ENCODE data around the gene ZYX.
"Not testable (repeated sequence)": the region's sequence is repeated elsewhere in the genome, so short reads cannot be mapped to it uniquely, and the experiment has no call there.

The ZYX gene

DNA sequence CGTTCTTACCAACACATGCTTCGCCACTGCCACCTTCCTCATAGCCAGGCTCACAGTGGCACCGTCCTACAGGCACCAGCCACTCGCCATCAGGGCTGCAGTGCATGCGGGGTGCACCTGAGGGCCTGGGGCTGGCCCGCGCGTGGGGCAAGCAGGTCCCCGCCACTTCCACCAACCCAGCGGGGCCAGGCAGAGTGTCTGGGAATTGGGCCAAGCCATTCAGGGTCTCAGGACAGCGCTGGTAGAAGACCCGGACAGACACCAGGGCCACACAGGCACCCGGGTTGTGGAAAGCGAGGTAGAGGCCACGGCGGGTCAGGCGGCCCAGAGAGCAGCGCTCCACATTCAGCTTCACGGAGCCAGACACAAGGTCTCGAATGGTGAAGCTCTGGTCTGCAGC lies 18.5 kb downstream of the ZYX start:
- DNase-seq, result no peak

DNA sequence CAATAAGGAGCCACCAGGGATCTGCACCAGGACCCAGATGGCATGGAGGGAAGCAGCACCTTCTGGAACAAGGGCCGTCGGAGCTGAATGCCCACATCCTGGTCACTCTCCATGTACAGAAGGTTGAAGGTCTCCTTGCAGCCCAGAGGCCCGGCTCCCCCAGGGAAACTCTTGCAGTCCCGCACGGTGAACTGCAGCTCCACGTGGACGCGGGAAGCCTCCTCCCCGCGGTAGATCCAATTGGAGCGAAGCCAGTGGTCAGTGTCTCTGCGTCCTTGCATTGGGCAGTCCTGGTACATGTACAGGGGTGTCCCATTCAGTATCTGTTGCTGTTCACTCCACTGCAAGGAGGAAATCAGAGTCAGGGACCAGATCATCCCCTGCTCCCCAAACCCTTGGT lies 20.1 kb downstream of the ZYX start:
- DNase-seq, result no peak

GRCh38 chr7:143402233-143402632 lies 21.1 kb downstream of the ZYX start:
- DNase-seq, result not testable (repeated sequence)

DNA sequence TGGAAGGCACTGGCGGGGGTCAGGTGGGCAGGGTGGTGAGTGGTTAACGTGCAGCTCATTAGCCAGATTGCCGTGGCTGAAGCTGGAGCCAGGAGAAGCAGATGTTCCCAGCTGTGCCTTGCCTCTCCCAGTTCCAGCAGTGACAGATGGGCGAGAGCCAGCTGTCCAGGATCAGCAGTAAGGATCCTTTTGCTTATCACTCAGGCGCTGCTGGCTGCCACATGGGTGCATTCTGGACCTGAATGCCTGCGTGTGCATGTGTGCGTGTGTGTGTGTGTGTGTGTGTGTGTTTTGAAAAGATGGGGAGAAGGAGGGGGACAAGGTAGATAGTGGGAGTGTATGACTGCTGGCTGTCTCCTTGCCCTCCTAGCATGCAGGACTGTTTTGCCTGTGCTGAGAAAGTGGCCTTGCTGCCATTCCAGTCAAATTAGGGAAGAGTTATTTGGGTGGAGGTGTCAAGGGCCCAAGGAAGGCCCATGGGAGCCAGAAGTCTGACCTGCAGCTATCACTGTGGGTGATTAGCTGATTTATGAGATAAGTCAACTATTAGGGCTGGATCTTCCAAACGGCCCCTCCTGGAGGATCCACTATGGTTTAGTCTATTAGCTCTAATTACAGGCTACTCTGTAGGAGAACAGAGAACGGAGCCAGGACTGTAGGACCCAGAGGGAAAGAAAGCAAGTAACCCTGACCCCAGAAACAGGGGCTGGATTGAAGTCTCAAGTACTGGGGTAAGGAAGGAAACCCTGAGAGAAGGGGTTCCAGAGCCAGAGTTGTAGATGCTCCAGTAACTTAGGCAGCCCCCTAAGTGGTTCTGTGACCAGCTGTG lies 24.2 kb downstream of the ZYX start:
- no peak for DNase-seq

DNA sequence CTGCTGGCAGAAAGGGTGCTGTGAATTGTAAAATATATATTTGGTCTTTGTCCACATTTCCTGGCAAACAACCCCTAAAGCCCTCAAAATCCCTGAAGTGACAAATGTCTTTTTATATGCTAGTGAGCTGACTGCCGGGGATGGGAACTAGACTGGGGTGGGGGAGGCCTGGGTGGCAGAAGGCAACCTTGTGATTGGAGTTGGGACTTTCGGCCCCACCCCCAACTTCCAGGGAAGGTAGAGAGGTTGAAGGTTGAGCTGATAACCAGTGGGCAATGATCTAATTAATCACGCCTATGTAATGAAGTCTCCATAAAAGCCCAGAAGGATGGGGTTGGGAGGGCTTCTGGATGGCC lies 24.8 kb downstream of the ZYX start:
- DNase-seq, result no peak

DNA sequence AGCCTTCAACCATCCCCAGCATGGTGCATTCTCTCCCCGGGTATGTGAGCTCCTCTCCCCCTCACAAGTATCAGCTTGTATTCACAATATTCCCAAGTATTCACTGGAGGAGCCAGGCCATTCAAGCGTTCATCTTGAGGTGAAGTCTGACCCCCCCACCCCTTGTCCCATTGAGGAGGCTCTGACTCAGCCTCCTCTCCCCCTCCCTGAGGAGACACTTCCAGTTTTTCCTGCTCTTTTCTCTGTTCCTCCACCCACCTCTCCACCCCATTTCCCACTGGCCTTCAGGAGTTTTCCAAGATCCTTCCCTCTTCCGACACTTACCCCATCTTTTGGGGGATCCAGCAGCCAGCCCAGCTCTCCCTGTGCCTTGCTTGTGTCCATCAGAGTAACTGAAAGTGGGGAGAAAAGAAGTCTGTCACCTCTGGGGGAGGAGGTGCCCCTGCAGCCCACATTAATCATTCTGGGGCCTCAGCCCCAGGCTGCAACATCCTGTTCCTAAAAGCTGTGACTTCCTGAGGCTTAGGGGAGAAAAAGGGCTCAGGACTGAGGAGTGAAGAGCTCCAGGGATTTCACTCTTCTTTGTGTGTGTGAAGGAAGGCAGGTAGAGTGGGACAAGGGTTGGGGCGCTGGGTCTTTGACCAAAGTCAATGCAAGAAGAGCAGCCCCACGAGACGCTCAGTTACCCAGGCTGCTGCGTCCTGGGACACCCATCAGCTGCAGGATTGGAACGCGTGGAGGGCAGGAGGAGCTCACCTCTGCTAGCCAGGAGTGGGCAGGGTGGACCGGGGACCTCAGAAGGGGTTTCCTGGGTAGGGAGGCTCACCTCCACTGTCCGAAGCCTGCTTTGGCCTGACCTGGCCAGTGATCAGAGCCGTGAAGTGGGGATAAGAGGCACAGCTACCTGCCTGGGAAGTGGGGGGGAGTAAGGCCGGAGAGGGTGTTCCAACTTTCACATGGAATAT lies 26.4 kb downstream of the ZYX start:
- DNase-seq, result peak; percentile 61

GRCh38 chr7:143408252-143408685 lies 27.1 kb downstream of the ZYX start:
- DNase-seq, result no peak

DNA sequence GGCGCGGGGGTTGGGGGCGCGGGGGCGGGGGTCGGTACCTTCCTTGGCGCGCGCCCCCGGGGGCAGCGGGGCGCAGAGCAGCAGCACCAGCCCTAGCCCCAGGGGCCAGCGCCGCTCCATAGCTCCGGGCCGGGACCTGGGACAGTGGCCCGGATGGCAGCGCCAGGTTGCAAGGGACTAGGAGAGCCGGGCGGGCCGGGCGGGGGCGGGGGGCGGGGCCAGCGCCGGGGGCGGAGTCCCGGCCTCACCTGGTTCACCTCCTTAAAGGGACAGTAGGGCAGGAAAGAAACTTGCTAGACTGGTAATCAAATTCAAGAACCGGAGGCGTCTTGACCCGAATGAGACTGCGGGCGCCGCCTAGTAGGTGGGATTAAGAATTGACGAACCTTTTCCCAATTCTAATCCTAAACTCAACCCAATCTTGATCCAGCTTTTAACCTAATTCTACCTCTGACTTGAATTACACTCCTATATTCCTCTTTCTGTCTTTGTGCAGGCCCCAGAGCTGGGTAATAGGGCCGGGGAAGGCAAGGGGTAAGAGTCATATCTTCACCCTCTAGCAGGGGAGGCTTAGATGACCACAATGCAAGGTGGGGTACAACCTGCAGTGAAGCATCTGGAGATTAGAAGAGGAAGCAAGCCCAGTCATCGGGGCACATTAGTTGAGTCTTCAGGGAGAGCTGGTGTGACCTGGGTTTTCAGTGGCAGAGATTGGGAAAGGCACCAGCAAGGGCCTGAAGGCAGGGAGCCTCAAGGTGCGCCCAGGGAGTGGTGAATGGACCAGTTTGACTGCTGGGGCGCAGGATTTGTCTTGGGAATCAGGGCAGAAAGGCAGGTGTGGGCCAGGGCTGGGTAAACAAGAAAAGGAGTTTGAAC lies 27.8 kb downstream of the ZYX start, which contains the start of gene EPHA1:
TSS of gene EPHA1 (minus strand) at position 171 of the 876 bp plus-strand sequence. CDS start at position 120, 51 bp downstream.
- peak; percentile 77 for DNase-seq

DNA sequence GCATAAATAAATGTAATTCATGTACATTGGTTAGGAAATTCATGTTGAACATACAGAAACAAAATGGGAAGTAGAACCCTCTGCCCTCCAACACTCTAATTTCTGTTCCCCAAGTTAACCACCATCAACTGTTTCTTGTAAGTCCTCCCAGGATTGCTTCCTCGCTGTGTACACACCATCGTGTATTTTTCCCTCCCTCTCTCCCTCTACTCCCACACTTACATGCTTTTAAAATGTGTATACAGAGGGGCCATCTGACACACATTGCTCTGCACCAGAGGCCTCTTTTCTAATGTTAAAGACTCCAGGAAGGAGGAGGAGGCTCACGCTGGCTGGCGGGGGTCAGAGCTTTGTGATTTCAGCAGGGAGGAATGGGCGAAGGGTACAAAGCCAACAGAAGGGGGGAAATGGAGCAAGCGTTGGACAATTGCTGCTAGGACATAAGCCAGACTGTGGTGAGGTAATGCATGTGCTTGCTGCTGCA lies 29.4 kb downstream of the ZYX start:
- DNase-seq, result no peak

GRCh38 chr7:143411976-143412708 lies 31.0 kb downstream of the ZYX start:
- no peak for DNase-seq

DNA sequence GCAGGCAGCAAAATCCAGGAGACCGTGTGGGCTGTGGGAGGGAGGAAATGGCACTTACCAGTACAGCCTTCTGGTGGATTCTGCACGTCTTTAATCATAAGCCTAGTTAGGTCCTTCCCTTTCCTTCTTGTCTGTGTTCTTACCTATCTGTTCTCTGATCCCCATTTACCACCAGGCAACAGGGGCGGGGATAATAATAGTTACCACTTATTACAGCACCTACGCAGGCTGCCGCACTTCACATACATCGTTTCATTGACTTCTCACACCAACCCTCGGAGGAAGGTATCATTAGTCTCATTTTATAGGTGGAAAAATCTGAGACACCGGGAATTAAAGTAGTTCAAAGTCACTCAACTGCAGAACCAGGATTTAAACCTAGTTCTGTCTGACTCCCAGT lies 32.0 kb downstream of the ZYX start:
- no peak for DNase-seq

GRCh38 chr7:143415209-143415608 lies 34.1 kb downstream of the ZYX start:
- not testable (repeated sequence) for DNase-seq

DNA sequence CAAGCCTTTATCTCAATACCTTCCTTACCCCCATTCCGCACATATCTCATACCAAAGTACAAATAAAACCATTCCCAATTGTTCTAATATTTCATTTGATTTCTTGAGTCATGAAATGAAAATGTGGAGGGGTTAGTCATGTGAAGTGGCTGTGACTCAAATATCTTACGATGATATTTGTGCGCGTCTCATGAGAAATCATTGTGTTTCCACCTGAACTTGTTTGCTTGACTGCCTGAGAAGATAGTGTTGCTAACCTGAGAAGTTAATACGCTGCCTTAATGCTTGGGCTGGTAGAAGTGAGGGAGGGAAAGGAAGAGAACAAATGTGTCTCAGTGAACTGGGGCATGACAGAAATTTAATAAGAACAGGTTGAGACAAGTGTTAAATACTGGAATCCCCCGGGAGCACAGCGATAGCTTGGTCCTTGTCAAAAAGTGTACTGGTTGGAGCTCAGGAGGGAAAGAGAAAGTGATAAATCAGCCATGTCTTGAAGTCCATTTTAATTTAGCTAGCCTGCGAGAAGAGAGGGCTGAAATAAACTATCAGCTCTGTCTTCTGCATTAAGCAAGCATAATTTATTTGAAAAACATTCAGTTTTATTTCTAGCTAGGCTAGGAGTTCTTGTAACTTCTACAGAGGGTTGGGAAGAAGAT lies 34.7 kb downstream of the ZYX start:
- no peak for DNase-seq

GRCh38 chr7:143416565-143417149 lies 35.5 kb downstream of the ZYX start:
- peak; percentile 71 for DNase-seq

DNA sequence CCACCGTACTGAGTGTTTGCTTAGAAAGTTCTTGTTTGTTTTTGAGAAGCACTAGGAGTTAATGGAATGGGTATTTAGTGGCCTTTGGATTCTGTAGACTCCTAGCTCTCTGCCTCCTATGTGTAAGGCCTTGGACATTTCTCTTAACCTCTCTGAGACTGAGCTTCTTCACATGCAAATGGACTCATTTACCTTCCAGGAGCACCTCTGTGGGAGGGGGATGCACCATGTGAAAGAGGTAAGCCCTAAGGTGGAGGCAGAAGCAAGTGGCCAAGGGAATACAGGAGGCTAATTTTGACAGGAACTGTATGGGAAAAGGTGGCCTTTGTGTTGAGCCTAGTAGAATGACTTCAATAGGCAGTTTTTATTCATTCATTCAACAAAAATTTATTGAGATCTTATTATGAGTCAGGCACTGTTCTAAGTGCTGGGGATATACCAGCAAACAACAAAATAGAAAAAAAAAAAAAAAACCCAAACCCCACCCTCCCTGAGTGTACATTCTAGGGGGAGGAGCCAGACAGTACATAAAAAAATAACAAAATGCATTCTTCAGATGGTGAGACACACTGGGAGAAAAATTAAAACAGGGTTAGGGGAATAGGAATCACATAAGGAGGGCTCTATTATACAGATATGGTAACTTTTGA lies 36.7 kb downstream of the ZYX start:
- DNase-seq, result no peak

GRCh38 chr7:143418681-143419458 lies 37.7 kb downstream of the ZYX start:
- DNase-seq, result no peak

DNA sequence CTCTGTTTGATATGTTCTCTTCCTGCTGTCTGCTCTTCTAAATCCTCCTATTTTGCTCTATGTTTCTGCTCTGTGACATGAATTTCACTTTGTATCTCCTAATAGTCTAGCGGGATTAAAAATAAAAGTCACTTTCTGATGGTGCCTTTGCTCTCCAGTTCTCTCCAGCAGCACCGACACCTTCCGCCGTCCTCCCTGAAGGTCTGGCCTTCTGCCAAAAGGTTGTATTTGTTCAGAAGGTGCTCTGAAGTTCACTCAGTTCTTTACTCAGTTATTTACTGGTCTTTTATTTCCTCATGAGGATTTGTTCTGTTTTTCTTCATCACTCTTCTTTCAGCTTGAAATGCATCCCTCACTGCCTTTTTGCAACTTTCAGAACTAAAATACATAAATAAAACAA lies 38.7 kb downstream of the ZYX start:
- no peak for DNase-seq

DNA sequence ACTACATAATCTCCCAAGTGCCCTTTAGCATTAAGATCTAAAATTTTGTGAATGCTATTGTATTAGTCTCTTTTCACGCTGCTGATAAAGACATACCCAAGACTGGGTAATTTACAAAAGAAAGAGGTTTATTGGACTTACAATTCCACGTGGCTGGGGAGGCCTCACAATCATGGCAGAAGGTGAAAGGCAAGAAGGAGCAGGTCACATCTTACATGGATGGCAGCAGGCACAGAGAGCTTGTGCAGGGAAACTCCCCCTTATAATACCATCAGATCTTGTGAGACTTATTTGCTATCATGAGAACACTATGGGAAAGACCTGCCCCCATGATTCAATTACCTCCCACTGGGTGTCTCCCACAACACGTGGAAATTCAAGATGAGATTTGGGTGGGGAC lies 39.5 kb downstream of the ZYX start:
- DNase-seq, result not testable (repeated sequence)

GRCh38 chr7:143422033-143422432 lies 40.9 kb downstream of the ZYX start:
- DNase-seq, result no peak

Data from CD4-positive, alpha-beta T cell treated with Interleukin-12 subunit alpha and Interleukin-12 subunit beta, for 1 hour (primary cell).